Panc1 (cell line): Measurements from ENCODE around the gene DEFB129. TPM values are rescaled to one million over a fixed set of nuclear protein-coding genes. Genes with fewer than 3 reads are reported as not detected.

Experiments used
- ATAC-seq: fragments of 200-7000 bp; cut with Tn5 transposase; 2 replicates; pipeline ENCODE4 v1.9.1; 2020; ENCODE audit warnings: mild to moderate bottlenecking, moderate library complexity
- BruUV-seq: library from RNA; stranded (reverse); fragments of 400-500 nt; replicated peaks from 2 replicates; lab custom pipeline; 2021; lab: Mats Ljungman, UMichigan
- CTCF ChIA-PET: fragments of 300-600 bp; sonication (Branson Sonifier 250); formaldehyde crosslinking; loops from one replicate; lab custom pipeline; 2022; ENCODE audit warnings: antibody characterized with exemption; lab: Charles Lee
- POLR2A ChIA-PET: fragments of 300-600 bp; sonication (Branson Sonifier 250); formaldehyde crosslinking; loops from one replicate; lab custom pipeline; 2022; ENCODE audit warnings: antibody characterized with exemption; lab: Charles Lee
- DNase-seq: peaks from one replicate; pipeline ENCODE4 v3.0.0-alpha.2; 2010; ENCODE audit warnings: low read depth, low spot score
- H3K27ac ChIP-seq: 2 replicates; pipeline ENCODE4 v1.5.1; 2011; ENCODE audit warnings: mild to moderate bottlenecking, low read length, inconsistent platforms
- H3K27me3 ChIP-seq: fragments of 200-500 bp; sonication (Bioruptor generic); 2 replicates; pipeline ENCODE4 v1.6.0; 2014; ENCODE audit warnings: low read length, inconsistent platforms; ENCODE audit not compliant: control insufficient read depth, insufficient read depth
- H3K36me3 ChIP-seq: fragments of 200-500 bp; sonication (Bioruptor generic); 2 replicates; pipeline ENCODE4 v1.5.1; 2014; ENCODE audit warnings: inconsistent platforms, mild to moderate bottlenecking, low read length, moderate library complexity; ENCODE audit not compliant: control insufficient read depth, insufficient read depth
- H3K4me1 ChIP-seq: 2 replicates; pipeline ENCODE4 v1.5.1; 2011; ENCODE audit warnings: inconsistent platforms, mild to moderate bottlenecking, low read length, moderate library complexity; ENCODE audit not compliant: control insufficient read depth, insufficient read depth
- H3K4me3 ChIP-seq, 2 experiments: 2 replicates each; pipeline ENCODE4 v1.5.1; 2011 to 2012; ENCODE audit warnings: low read depth in 2 of 2, low read length in 2 of 2, mild to moderate bottlenecking in 2 of 2, inconsistent platforms in 1 of 2, moderate library complexity in 1 of 2
- H3K9me3 ChIP-seq: fragments of 200-500 bp; sonication (Bioruptor generic); 2 replicates; pipeline ENCODE4 v1.5.1; 2014; ENCODE audit warnings: low read depth, mild to moderate bottlenecking, inconsistent platforms, low read length, moderate library complexity; ENCODE audit not compliant: control insufficient read depth, insufficient read depth
- POLR2AphosphoS5 ChIP-seq: IDR thresholded peaks from 2 replicates; pipeline ENCODE4 v1.6.1; 2012; ENCODE audit warnings: mild to moderate bottlenecking, low read depth, low read length, moderate library complexity
- REST ChIP-seq, 2 experiments: IDR thresholded peaks; 2 replicates each; pipeline ENCODE4 v1.6.1; 2011 to 2012; ENCODE audit warnings: low read depth in 2 of 2, control low read depth in 1 of 2, low read length in 1 of 2, mild to moderate bottlenecking in 1 of 2, moderate library complexity in 1 of 2; ENCODE audit not compliant: insufficient read depth in 1 of 2
- SIN3A ChIP-seq: IDR thresholded peaks from 2 replicates; pipeline ENCODE4 v1.6.1; 2012; ENCODE audit warnings: low read depth, mild to moderate bottlenecking, low read length, moderate library complexity, borderline replicate concordance; ENCODE audit not compliant: insufficient read depth
- TCF7L2 ChIP-seq: IDR thresholded peaks from 2 replicates; pipeline ENCODE4 v1.6.1; 2011; ENCODE audit warnings: mild to moderate bottlenecking, low read depth, low read length, inconsistent platforms
- in situ Hi-C: cut with HindIII; loops from 2 replicates; pipeline ENCODE4 v1.10.0; 2016; ENCODE audit warnings: low sequenced_read_pairs, low pct_unique_long_range_greater_than_20kb
- intact Hi-C: fragments of 100-400 bp; cut with micrococcal nuclease; formaldehyde crosslinking; loops from one replicate; pipeline ENCODE4 v1.10.0; 2022; ENCODE audit not compliant: unreplicated experiment
- total RNA-seq: library from RNA; stranded (reverse); gene quantifications from one replicate; pipeline ENCODE4 v1.2.1, GENCODE V29; 2021; ENCODE audit not compliant: unreplicated experiment
- TF ChIP-seq, protein P1 (sequence below): fragments of 450-650 bp; IDR thresholded peaks from 2 replicates; pipeline ENCODE4 v1.5.1; 2017; ENCODE audit warnings: mild to moderate bottlenecking

DEFB129 gene
- total RNA-seq, 1 experiment from 2014 or later: not detected

- in situ Hi-C loops (no loop called here), intact Hi-C loops (no loop called here)
- no peak for TF ChIP-seq REST (IDR thresholded peaks at IDR 0.05; ENCODE audit: insufficient read depth in 1 of 2, low read depth in 2 of 2, low read length in 1 of 2)
- TF ChIP-seq, protein P1, sequence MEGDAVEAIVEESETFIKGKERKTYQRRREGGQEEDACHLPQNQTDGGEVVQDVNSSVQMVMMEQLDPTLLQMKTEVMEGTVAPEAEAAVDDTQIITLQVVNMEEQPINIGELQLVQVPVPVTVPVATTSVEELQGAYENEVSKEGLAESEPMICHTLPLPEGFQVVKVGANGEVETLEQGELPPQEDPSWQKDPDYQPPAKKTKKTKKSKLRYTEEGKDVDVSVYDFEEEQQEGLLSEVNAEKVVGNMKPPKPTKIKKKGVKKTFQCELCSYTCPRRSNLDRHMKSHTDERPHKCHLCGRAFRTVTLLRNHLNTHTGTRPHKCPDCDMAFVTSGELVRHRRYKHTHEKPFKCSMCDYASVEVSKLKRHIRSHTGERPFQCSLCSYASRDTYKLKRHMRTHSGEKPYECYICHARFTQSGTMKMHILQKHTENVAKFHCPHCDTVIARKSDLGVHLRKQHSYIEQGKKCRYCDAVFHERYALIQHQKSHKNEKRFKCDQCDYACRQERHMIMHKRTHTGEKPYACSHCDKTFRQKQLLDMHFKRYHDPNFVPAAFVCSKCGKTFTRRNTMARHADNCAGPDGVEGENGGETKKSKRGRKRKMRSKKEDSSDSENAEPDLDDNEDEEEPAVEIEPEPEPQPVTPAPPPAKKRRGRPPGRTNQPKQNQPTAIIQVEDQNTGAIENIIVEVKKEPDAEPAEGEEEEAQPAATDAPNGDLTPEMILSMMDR: peak; percentile 73
- no peaks in the 10 kb centered on the region for H3K36me3 ChIP-seq
- peak; percentile 88 for ATAC-seq
- ChIA-PET POLR2A (no interaction called here), CTCF (no interaction called here)
- no peak overlapping the region for H3K4me3 ChIP-seq
- H3K27me3 ChIP-seq: peaks cover 6% of the 10 kb centered on the region; the same call in 1 of the 2 replicates
- no peaks in the 10 kb centered on the region for H3K9me3 ChIP-seq
- peak; percentile 30 for DNase-seq
- no TSS peak for BruUV-seq
- H3K27ac ChIP-seq: no peak overlapping the region
- H3K4me1 ChIP-seq: no peaks in the 10 kb centered on the region
Measured at GRCh38 chr20:235891-236290, 8.8 kb downstream of the DEFB129 start.

GRCh38 chr20:237489-237888 is 10.4 kb downstream of the DEFB129 start:
- ChIA-PET POLR2A (no interaction called here), CTCF (no interaction called here)
- Histone ChIP-seq H3K4me1 (no peaks in the 10 kb centered on the region), H3K36me3 (no peaks in the 10 kb centered on the region), H3K27ac (no peak overlapping the region), H3K27me3 (peaks cover 13% of the 10 kb centered on the region; the same call in 1 of the 2 replicates), H3K9me3 (no peaks in the 10 kb centered on the region), H3K4me3 (no peak overlapping the region)
- no peak for DNase-seq
- no TSS peak for BruUV-seq
- intact Hi-C loops: no loop called here
- ATAC-seq: no peak
- in situ Hi-C loops: no loop called here
- TF ChIP-seq SIN3A (no peak), REST (IDR thresholded peaks at IDR 0.05; ENCODE audit: insufficient read depth in 1 of 2, low read depth in 2 of 2, low read length in 1 of 2) (no peak), POLR2AphosphoS5 (no peak), TCF7L2 (no peak)
- TF ChIP-seq, protein P1: no peak
